B cell (primary cell): ENCODE measurements around the gene PPP2R5A. TPM values are rescaled to one million over a fixed set of nuclear protein-coding genes. Genes with fewer than 3 reads are reported as not detected.

ENCODE experiments used
- ATAC-seq: fragments of 200-7000 bp; cut with Tn5 transposase; one replicate; pipeline ENCODE4 v1.10.0; 2021; ENCODE audit warnings: low read depth, mild to moderate bottlenecking, moderate number of reproducible peaks, moderate library complexity
- CTCF ChIA-PET: fragments of 350-600 bp; sonication (Branson Sonifier 250); formaldehyde crosslinking; loops from one replicate; lab custom pipeline; 2021; ENCODE audit warnings: antibody characterized with exemption, inconsistent platforms; lab: Charles Lee
- POLR2A ChIA-PET: fragments of 350-600 bp; sonication (Branson Sonifier 250); formaldehyde crosslinking; loops from one replicate; lab custom pipeline; 2021; ENCODE audit warnings: antibody characterized with exemption; lab: Charles Lee
- DNase-seq: peaks from one replicate; pipeline ENCODE4 v3.0.0; 2013
- H2AFZ ChIP-seq: 2 replicates; pipeline ENCODE4 v1.6.1; 2012; ENCODE audit warnings: mild to moderate bottlenecking, low read depth, low read length; ENCODE audit not compliant: insufficient read depth, poor library complexity, severe bottlenecking
- H3K27ac ChIP-seq, 2 donors: 1 replicate in 1 of 2; 2 replicates in 1 of 2; pipeline ENCODE4 v1.5.1; 2012 to 2013; ENCODE audit warnings: low read length in 2 of 2, mild to moderate bottlenecking in 2 of 2, moderate library complexity in 1 of 2
- H3K27me3 ChIP-seq, 4 experiments: fragments of 200-600 bp in 1 of 4; sonication (generic) in 1 of 4; replicated peaks in 1 of 4; 1 replicate in 2 of 4; 2 replicates in 2 of 4; pipeline versions ENCODE4 v1.6.1 to v1.7.0; 2013 to 2016; ENCODE audit warnings: low read length in 3 of 4, mild to moderate bottlenecking in 2 of 4, mixed read lengths in 1 of 4, moderate library complexity in 1 of 4; ENCODE audit not compliant: insufficient read depth in 4 of 4, control insufficient read depth in 3 of 4; ENCODE audit errors: control extremely low read depth in 1 of 4
- H3K36me3 ChIP-seq, 2 experiments: replicated peaks in 1 of 2; 1 replicate in 1 of 2; 2 replicates in 1 of 2; pipeline versions ENCODE4 v1.6.1 to v1.7.1; 2013; ENCODE audit warnings: low read length in 1 of 2; ENCODE audit not compliant: insufficient read depth in 2 of 2, control insufficient read depth in 1 of 2; ENCODE audit errors: control extremely low read depth in 1 of 2, extremely low read depth in 1 of 2
- H3K4me1 ChIP-seq, 2 donors: fragments of 200-600 bp in 1 of 2; sonication (generic) in 1 of 2; 1 replicate in 1 of 2; 2 replicates in 1 of 2; pipeline versions ENCODE4 v1.5.1 to v1.6.1; 2013 to 2017; ENCODE audit warnings: low read length in 2 of 2; ENCODE audit not compliant: control insufficient read depth in 2 of 2, insufficient read depth in 2 of 2
- H3K4me2 ChIP-seq: replicated peaks from 2 replicates; pipeline ENCODE3; 2012; ENCODE audit warnings: mild to moderate bottlenecking, low read depth, low read length; ENCODE audit not compliant: poor library complexity, severe bottlenecking
- H3K4me3 ChIP-seq, 5 experiments: fragments of 200-600 bp in 1 of 5; sonication (generic) in 1 of 5; 1 replicate in 3 of 5; 2 replicates in 2 of 5; pipeline versions ENCODE4 v1.5.1 to v1.7.0; 2011 to 2016; ENCODE audit warnings: low read length in 4 of 5, mild to moderate bottlenecking in 4 of 5, low read depth in 2 of 5, control low read depth in 1 of 5, moderate library complexity in 1 of 5; ENCODE audit not compliant: insufficient read depth in 1 of 5; ENCODE audit errors: control extremely low read depth in 1 of 5, extremely low read depth in 1 of 5
- H3K79me2 ChIP-seq: fragments of 200-600 bp; sonication (generic); one replicate; pipeline ENCODE4 v1.6.0; 2016; ENCODE audit warnings: low read length; ENCODE audit not compliant: control insufficient read depth, insufficient read depth
- H3K9ac ChIP-seq: fragments of 200-600 bp; sonication (generic); 2 replicates; pipeline ENCODE4 v1.6.1; 2017; ENCODE audit warnings: mild to moderate bottlenecking, low read length, moderate library complexity
- H3K9me3 ChIP-seq, 3 donors: one replicate each; pipeline versions ENCODE4 v1.6.1 to v1.7.1; 2013; ENCODE audit warnings: low read length in 2 of 3; ENCODE audit not compliant: control insufficient read depth in 2 of 3, insufficient read depth in 1 of 3; ENCODE audit errors: control extremely low read depth in 1 of 3
- H4K20me1 ChIP-seq: 2 replicates; pipeline ENCODE4 v1.6.0; 2012; ENCODE audit warnings: mild to moderate bottlenecking, low read length; ENCODE audit not compliant: insufficient read depth, control insufficient read depth, poor library complexity, severe bottlenecking
- H3K27ac Mint-ChIP-seq: one replicate; pipeline ENCODE4 v1.8.0; 2021; ENCODE audit warnings: mixed read lengths
- H3K27me3 Mint-ChIP-seq: one replicate; pipeline ENCODE4 v1.8.0; 2021; ENCODE audit warnings: mixed read lengths
- H3K4me1 Mint-ChIP-seq: one replicate; pipeline ENCODE4 v1.8.0; 2021; ENCODE audit warnings: mixed read lengths
- H3K4me3 Mint-ChIP-seq: one replicate; pipeline ENCODE4 v1.8.0; 2021; ENCODE audit warnings: mixed read lengths
- H3K9me3 Mint-ChIP-seq: one replicate; pipeline ENCODE4 v1.8.0; 2022; ENCODE audit warnings: mixed read lengths; ENCODE audit not compliant: insufficient read depth
- EZH2 ChIP-seq: IDR thresholded peaks from 2 replicates; pipeline ENCODE4 v1.6.1; 2012; ENCODE audit warnings: borderline replicate concordance, low read depth, mild to moderate bottlenecking, moderate library complexity, low read length; ENCODE audit not compliant: insufficient read depth, poor library complexity, severe bottlenecking
- WGBS: methylation state at CpG from one replicate; pipeline ENCODE4 v1.1.5; 2013; ENCODE audit warnings: missing lambda C conversion rate; ENCODE audit not compliant: insufficient coverage; 5-methylcytosine and 5-hydroxymethylcytosine counted together
- intact Hi-C: fragments of 100-400 bp; cut with micrococcal nuclease; formaldehyde crosslinking; loops from one replicate; pipeline ENCODE4 v1.10.0; 2022
- polyA plus RNA-seq: library from polyadenylated mRNA; depleted of rRNA; stranded (reverse); fragments of >200 nt; gene quantifications from 2 replicates; pipeline ENCODE4 v1.2.3, GENCODE V29; 2012
- total RNA-seq, 2 donors: library from RNA; stranded (reverse); fragments of 120-200 nt in 1 of 2; gene quantifications; 1 replicate in 1 of 2; 2 replicates in 1 of 2; pipeline versions ENCODE4 v1.2.3 to v1.2.4, GENCODE V29; 2013 to 2022
- TF ChIP-seq, protein P1 (sequence below): fragments of 200-600 bp; IDR thresholded peaks from one replicate; pipeline ENCODE4 v1.8.0; 2022; ENCODE audit warnings: antibody characterized with exemption, mild to moderate bottlenecking

Gene PPP2R5A
- total and polyA plus RNA-seq, 2 donors (not counting 1 experiment from before 2014, with no cell fraction given) = 22.4 to 43.4 TPM

DNA sequence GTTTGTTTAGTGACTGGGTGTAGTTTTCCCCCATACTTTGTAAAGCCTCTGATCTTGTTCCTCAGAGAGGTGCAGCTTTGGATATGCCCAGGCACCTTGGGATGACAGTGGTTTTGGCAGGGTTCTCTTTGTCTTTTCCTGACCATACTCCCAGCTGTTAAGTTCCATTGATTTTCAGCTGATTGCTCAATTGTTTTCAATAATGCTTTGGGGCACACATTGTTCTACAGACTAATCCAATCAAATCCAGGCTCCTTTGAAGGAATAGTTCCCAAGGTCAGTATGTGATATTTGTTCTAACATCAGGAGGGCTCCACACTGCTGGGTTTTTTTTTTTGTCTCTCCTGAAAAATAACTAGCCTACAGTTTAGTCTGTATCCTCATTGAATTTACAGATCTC, 24.8 kb downstream of the PPP2R5A start:
- Histone ChIP-seq H3K4me3 (no peak overlapping the region), H3K27me3 (no peaks in the 10 kb centered on the region), H3K4me2 (no peak overlapping the region), H3K4me1 (peaks cover 3 to 10% of the 10 kb centered on the region in 2 donors), H4K20me1 (peaks cover 78% of the 10 kb centered on the region), H3K36me3 (peaks cover 0 to 5% of the 10 kb centered on the region in 2 experiments), H2AFZ (no peak overlapping the region), H3K9me3 (no peaks in the 10 kb centered on the region), H3K27ac (no peak overlapping the region), H3K79me2 (peaks cover 96% of the 10 kb centered on the region), H3K9ac (no peak overlapping the region)
- H3K9me3 Mint-ChIP-seq = peaks cover 4% of the 10 kb centered on the region
- TF ChIP-seq, protein P1, sequence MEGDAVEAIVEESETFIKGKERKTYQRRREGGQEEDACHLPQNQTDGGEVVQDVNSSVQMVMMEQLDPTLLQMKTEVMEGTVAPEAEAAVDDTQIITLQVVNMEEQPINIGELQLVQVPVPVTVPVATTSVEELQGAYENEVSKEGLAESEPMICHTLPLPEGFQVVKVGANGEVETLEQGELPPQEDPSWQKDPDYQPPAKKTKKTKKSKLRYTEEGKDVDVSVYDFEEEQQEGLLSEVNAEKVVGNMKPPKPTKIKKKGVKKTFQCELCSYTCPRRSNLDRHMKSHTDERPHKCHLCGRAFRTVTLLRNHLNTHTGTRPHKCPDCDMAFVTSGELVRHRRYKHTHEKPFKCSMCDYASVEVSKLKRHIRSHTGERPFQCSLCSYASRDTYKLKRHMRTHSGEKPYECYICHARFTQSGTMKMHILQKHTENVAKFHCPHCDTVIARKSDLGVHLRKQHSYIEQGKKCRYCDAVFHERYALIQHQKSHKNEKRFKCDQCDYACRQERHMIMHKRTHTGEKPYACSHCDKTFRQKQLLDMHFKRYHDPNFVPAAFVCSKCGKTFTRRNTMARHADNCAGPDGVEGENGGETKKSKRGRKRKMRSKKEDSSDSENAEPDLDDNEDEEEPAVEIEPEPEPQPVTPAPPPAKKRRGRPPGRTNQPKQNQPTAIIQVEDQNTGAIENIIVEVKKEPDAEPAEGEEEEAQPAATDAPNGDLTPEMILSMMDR = no peak
- no peak for TF ChIP-seq EZH2
- no peak overlapping the region for H3K4me3 Mint-ChIP-seq
- ATAC-seq (no peak), DNase-seq (no peak)
- POLR2A ChIA-PET = no interaction called here
- no peak overlapping the region for H3K27ac Mint-ChIP-seq
- intact Hi-C loops = no loop called here
- H3K27me3 Mint-ChIP-seq = no peaks in the 10 kb centered on the region
- H3K4me1 Mint-ChIP-seq = peaks cover 44% of the 10 kb centered on the region
- CTCF ChIA-PET = interaction anchor here (1.3 to 3.1 kb wide), 3 partner anchors 18 to 239 kb away, joined by 4 to 15 read pairs (median 10); no protein-coding TSS in a partner anchor

DNA sequence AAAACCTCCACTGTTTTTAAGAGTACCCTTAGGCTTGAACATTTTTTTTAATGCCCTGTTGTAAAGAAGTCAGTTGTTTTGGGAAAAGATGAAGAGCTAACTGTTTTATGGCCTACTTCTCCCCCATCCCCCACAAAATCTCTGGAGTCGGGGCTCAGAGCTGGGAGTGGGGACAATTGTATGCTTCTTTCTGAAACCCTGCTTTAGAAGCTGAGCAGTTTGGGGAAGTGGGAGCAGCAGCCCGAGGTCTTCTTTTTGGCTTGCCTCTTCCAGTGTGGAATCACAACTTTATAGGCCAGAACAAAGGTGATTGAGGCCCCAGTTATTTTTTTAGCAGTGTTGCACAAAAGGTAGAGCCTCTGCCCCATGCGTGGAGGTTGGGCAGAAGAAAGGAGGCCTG, 25.2 kb downstream of the PPP2R5A start:
- Mint-ChIP-seq H3K27ac (no peak overlapping the region), H3K27me3 (no peaks in the 10 kb centered on the region), H3K9me3 (peaks cover 2% of the 10 kb centered on the region), H3K4me1 (peaks cover 41% of the 10 kb centered on the region), H3K4me3 (no peak overlapping the region)
- Histone ChIP-seq H3K9ac (no peak overlapping the region), H4K20me1 (peaks cover 78% of the 10 kb centered on the region), H2AFZ (no peak overlapping the region), H3K4me2 (no peak overlapping the region), H3K27me3 (no peaks in the 10 kb centered on the region), H3K36me3 (peaks cover 0 to 5% of the 10 kb centered on the region in 2 experiments), H3K4me3 (no peak overlapping the region), H3K4me1 (peaks cover 3 to 10% of the 10 kb centered on the region in 2 donors), H3K27ac (no peak overlapping the region), H3K9me3 (no peaks in the 10 kb centered on the region), H3K79me2 (peaks cover 96% of the 10 kb centered on the region)
- intact Hi-C loops = no loop called here
- CTCF ChIA-PET = interaction anchor here (0.9 to 3.1 kb wide), 5 partner anchors 19 to 248 kb away, joined by 4 to 15 read pairs (median 9); no protein-coding TSS in a partner anchor
- no peak for DNase-seq
- POLR2A ChIA-PET = no interaction called here
- TF ChIP-seq, protein P1 = no peak
- no peak for TF ChIP-seq EZH2
- 38% methylated on average over 1 of the region's 3 CpGs for WGBS
- ATAC-seq = no peak
